Panc1 (cell line): ENCODE measurements around the gene NCOA6.

Source experiments
- POLR2AphosphoS5 ChIP-seq: IDR thresholded peaks from 2 replicates; pipeline ENCODE4 v1.6.1; 2012; ENCODE audit warnings: mild to moderate bottlenecking, low read depth, low read length, moderate library complexity
- SIN3A ChIP-seq: IDR thresholded peaks from 2 replicates; pipeline ENCODE4 v1.6.1; 2012; ENCODE audit warnings: low read depth, mild to moderate bottlenecking, low read length, moderate library complexity, borderline replicate concordance; ENCODE audit not compliant: insufficient read depth
- TCF7L2 ChIP-seq: IDR thresholded peaks from 2 replicates; pipeline ENCODE4 v1.6.1; 2011; ENCODE audit warnings: mild to moderate bottlenecking, low read depth, low read length, inconsistent platforms
- TF ChIP-seq, protein P1 (sequence below), 2 experiments: IDR thresholded peaks; 2 replicates each; pipeline ENCODE4 v1.6.1; 2011 to 2012; ENCODE audit warnings: low read depth in 2 of 2, control low read depth in 1 of 2, low read length in 1 of 2, mild to moderate bottlenecking in 1 of 2, moderate library complexity in 1 of 2; ENCODE audit not compliant: insufficient read depth in 1 of 2
- TF ChIP-seq, protein P2 (sequence below): fragments of 450-650 bp; IDR thresholded peaks from 2 replicates; pipeline ENCODE4 v1.5.1; 2017; ENCODE audit warnings: mild to moderate bottlenecking

DNA sequence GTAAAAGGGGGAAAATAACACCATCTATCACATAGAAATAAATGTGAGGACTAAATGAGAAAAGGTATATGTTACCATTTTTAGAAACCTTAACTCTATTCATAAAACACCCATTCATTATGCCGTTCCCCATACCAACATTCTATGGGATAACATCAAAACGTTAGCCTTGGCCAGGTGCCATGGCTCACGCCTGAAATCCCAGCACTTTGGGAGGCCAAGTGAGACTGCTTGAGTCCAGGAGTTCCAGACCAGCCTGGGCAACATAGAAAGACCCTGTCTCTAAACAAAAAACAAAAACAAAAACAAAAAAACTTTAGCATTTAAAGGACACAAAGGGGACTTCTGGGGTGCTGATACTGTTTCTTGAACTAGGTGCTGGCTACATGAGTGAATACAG is 149.9 kb downstream of the NCOA6 start:
- TF ChIP-seq, protein P1, sequence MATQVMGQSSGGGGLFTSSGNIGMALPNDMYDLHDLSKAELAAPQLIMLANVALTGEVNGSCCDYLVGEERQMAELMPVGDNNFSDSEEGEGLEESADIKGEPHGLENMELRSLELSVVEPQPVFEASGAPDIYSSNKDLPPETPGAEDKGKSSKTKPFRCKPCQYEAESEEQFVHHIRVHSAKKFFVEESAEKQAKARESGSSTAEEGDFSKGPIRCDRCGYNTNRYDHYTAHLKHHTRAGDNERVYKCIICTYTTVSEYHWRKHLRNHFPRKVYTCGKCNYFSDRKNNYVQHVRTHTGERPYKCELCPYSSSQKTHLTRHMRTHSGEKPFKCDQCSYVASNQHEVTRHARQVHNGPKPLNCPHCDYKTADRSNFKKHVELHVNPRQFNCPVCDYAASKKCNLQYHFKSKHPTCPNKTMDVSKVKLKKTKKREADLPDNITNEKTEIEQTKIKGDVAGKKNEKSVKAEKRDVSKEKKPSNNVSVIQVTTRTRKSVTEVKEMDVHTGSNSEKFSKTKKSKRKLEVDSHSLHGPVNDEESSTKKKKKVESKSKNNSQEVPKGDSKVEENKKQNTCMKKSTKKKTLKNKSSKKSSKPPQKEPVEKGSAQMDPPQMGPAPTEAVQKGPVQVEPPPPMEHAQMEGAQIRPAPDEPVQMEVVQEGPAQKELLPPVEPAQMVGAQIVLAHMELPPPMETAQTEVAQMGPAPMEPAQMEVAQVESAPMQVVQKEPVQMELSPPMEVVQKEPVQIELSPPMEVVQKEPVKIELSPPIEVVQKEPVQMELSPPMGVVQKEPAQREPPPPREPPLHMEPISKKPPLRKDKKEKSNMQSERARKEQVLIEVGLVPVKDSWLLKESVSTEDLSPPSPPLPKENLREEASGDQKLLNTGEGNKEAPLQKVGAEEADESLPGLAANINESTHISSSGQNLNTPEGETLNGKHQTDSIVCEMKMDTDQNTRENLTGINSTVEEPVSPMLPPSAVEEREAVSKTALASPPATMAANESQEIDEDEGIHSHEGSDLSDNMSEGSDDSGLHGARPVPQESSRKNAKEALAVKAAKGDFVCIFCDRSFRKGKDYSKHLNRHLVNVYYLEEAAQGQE (IDR thresholded peaks at IDR 0.05; ENCODE audit: insufficient read depth in 1 of 2, low read depth in 2 of 2, low read length in 1 of 2), result no peak
- TF ChIP-seq, protein P2, sequence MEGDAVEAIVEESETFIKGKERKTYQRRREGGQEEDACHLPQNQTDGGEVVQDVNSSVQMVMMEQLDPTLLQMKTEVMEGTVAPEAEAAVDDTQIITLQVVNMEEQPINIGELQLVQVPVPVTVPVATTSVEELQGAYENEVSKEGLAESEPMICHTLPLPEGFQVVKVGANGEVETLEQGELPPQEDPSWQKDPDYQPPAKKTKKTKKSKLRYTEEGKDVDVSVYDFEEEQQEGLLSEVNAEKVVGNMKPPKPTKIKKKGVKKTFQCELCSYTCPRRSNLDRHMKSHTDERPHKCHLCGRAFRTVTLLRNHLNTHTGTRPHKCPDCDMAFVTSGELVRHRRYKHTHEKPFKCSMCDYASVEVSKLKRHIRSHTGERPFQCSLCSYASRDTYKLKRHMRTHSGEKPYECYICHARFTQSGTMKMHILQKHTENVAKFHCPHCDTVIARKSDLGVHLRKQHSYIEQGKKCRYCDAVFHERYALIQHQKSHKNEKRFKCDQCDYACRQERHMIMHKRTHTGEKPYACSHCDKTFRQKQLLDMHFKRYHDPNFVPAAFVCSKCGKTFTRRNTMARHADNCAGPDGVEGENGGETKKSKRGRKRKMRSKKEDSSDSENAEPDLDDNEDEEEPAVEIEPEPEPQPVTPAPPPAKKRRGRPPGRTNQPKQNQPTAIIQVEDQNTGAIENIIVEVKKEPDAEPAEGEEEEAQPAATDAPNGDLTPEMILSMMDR, result no peak
- no peak for TF ChIP-seq POLR2AphosphoS5
- TF ChIP-seq TCF7L2, result no peak
- TF ChIP-seq SIN3A, result no peak
